ENCODE results near the gene LMF1. TPM values are rescaled to one million over a fixed set of nuclear protein-coding genes. Genes with fewer than 3 reads are reported as not detected.
A peak's percentile ranks its signal among the peaks of the same experiment; 100 is the strongest.
"Not testable (repeated sequence)": the region's sequence is repeated elsewhere in the genome, so short reads cannot be mapped to it uniquely, and the experiment has no call there.

Gene LMF1
- total RNA-seq, 1 donor = 29.4 TPM

- no peak for TF ChIP-seq CTCF (IDR thresholded peaks at IDR 0.05; ENCODE audit: insufficient read depth, low read length)
- peak; percentile 32 for DNase-seq (ENCODE audit: low read depth)
- H3K4me3 ChIP-seq (ENCODE audit: low read depth, low read length) = peak overlapping the region; percentile 22
These were observed 6.3 kb downstream of the LMF1 start for GRCh38 chr16:964356-965035.

DNA sequence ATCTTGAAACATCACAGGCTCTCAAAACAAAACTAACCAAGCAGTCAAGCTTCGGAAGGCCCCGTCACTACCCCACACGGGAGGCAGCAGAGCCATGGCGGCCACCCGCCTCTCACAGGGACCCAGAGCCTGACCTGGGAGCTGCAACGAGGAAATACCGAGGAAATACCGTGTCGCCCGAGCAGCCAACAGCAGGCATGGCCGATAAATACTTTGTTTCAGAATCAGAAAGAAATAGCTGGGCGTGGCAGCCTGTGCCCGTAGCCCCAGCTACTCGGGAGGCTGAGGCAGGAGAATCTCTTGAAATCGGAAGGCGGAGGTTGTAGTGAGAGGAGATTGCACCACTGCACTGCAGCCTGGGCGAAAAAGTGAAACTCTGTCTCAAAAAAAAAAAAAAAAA lies 6.9 kb downstream of the LMF1 start:
- no peak for DNase-seq (ENCODE audit: low read depth)
- TF ChIP-seq CTCF (IDR thresholded peaks at IDR 0.05; ENCODE audit: insufficient read depth, low read length) = no peak
- peak overlapping the region; percentile 35 for H3K4me3 ChIP-seq (ENCODE audit: low read depth, low read length)

- no peak for TF ChIP-seq CTCF (IDR thresholded peaks at IDR 0.05; ENCODE audit: insufficient read depth, low read length)
- DNase-seq (ENCODE audit: low read depth) = no peak
- no peak overlapping the region for H3K4me3 ChIP-seq (ENCODE audit: low read depth, low read length)
These were observed 7.6 kb downstream of the LMF1 start for GRCh38 chr16:962901-963814.

- TF ChIP-seq CTCF (IDR thresholded peaks at IDR 0.05; ENCODE audit: insufficient read depth, low read length) = no peak
- no peak for DNase-seq (ENCODE audit: low read depth)
- no peak overlapping the region for H3K4me3 ChIP-seq (ENCODE audit: low read depth, low read length)
These were observed 8.4 kb downstream of the LMF1 start for GRCh38 chr16:962366-962765.

DNA sequence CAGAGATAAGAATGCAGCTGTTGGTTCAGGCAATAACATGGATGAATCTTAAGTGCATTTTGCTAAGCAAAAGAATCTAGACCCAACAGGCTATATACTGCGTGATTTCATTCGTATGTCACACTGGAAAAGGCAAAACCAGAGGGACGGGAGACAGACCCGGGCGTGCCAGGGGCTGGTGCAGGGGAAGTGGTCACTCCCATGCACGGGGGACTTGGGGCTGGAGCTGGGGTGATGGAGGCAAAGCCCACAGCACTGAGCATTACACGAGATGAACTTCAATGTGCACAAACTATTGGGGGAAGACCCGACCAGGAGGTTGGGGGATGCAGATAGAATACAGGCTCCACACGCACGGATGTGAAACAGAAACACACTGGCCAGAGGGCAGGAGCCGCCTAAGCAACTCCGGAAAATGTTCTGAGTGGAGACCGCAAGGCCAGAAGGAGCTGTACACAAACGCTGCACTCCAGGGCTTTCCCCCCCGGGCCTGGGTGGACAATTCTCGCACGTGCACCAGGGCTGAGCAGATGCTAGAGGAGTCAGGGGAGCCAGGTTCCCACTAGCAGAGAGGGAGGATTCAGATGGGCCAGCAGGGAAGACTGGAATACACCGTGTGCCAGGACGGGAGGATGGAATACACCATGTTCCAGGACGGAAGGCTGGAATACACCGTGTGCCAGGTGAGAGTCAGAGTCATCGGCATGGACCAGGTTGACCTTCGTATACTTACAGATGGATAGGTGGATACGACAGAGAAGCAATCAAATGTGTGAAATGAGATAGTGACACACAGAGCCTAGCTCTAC lies 11.3 kb downstream of the LMF1 start:
- DNase-seq (ENCODE audit: low read depth) = no peak
- no peak overlapping the region for H3K4me3 ChIP-seq (ENCODE audit: low read depth, low read length)
- no peak for TF ChIP-seq CTCF (IDR thresholded peaks at IDR 0.05; ENCODE audit: insufficient read depth, low read length)

- not testable (repeated sequence) for DNase-seq (ENCODE audit: low read depth); H3K4me3 ChIP-seq (ENCODE audit: low read depth, low read length)
These were observed 15.0 kb downstream of the LMF1 start for GRCh38 chr16:955766-956165.

- H3K4me3 ChIP-seq (ENCODE audit: low read depth, low read length); DNase-seq (ENCODE audit: low read depth): not testable (repeated sequence)
These were observed 17.0 kb downstream of the LMF1 start for GRCh38 chr16:953818-954217.
